Epithelial cell of esophagus (primary cell): ENCODE results near the gene NT5DC3.

ENCODE experiments used
- DNase-seq: peaks from one replicate; pipeline ENCODE4 v3.0.0; 2010; ENCODE audit warnings: low read depth
- H3K4me3 ChIP-seq: 2 replicates; pipeline ENCODE4 v1.5.1; 2011; ENCODE audit warnings: mild to moderate bottlenecking, low read length, control low read depth
- CTCF ChIP-seq: IDR thresholded peaks from 2 replicates; pipeline ENCODE4 v1.5.1; 2011; ENCODE audit warnings: low read depth, mild to moderate bottlenecking, low read length, control low read depth, inconsistent platforms; ENCODE audit not compliant: insufficient read depth; ENCODE audit errors: missing control alignments

The NT5DC3 gene

GRCh38 chr12:103785243-103786031 lies 55.6 kb downstream of the NT5DC3 start:
- DNase-seq, result no peak
- TF ChIP-seq CTCF, result no peak
- H3K4me3 ChIP-seq, result no peak overlapping the region

- no peak for TF ChIP-seq CTCF
- no peak for DNase-seq
- H3K4me3 ChIP-seq, result no peak overlapping the region
Observed at GRCh38 chr12:103783744-103784664, 57.0 kb downstream of the NT5DC3 start.

- no peak for TF ChIP-seq CTCF
- H3K4me3 ChIP-seq, result no peak overlapping the region
- DNase-seq, result no peak
Observed at GRCh38 chr12:103782399-103782798, 58.6 kb downstream of the NT5DC3 start.

GRCh38 chr12:103780992-103781391 lies 60.0 kb downstream of the NT5DC3 start:
- H3K4me3 ChIP-seq, result no peak overlapping the region
- no peak for TF ChIP-seq CTCF
- no peak for DNase-seq

GRCh38 chr12:103780093-103780440 lies 61.0 kb downstream of the NT5DC3 start:
- TF ChIP-seq CTCF, result no peak
- no peak overlapping the region for H3K4me3 ChIP-seq
- peak; percentile 42 for DNase-seq

- no peak for TF ChIP-seq CTCF
- DNase-seq, result no peak
- no peak overlapping the region for H3K4me3 ChIP-seq
Observed at GRCh38 chr12:103779410-103780092, 61.5 kb downstream of the NT5DC3 start.
